Neural cell (in vitro differentiated cells): ENCODE results near the gene PRR23C. TPM values are rescaled to one million over a fixed set of nuclear protein-coding genes. Genes with fewer than 3 reads are reported as not detected.

ENCODE experiments used
- H2AFZ ChIP-seq: fragments of 200-600, 300-800 bp; sonication (generic), shearing (Covaris generic); 2 replicates; pipeline ENCODE4 v1.6.0; 2014; ENCODE audit warnings: low read depth, mild to moderate bottlenecking, antibody characterized with exemption, low read length, moderate library complexity
- H3F3A ChIP-seq: fragments of 200-600 bp; shearing (Covaris generic); 2 replicates; pipeline ENCODE4 v1.6.1; 2016; ENCODE audit warnings: mild to moderate bottlenecking, moderate library complexity, mixed read lengths, antibody characterized with exemption, low read length; ENCODE audit not compliant: insufficient read depth, poor library complexity, severe bottlenecking
- H3K27ac ChIP-seq: fragments of 200-600, 300-800 bp; sonication (generic), shearing (Covaris generic); 2 replicates; pipeline ENCODE4 v1.5.1; 2014; ENCODE audit warnings: mild to moderate bottlenecking, low read length, moderate library complexity
- H3K27me3 ChIP-seq: fragments of 300-800, 200-600 bp; sonication (generic), shearing (Covaris generic); 2 replicates; pipeline ENCODE4 v1.6.0; 2014; ENCODE audit warnings: mild to moderate bottlenecking, low read depth, low read length, moderate library complexity; ENCODE audit not compliant: insufficient read depth
- H3K36me3 ChIP-seq: fragments of 300-800, 200-600 bp; sonication (generic), shearing (Covaris generic); 2 replicates; pipeline ENCODE4 v1.5.1; 2014; ENCODE audit warnings: mild to moderate bottlenecking, antibody characterized with exemption, low read length, moderate library complexity; ENCODE audit not compliant: insufficient read depth
- H3K4me2 ChIP-seq: fragments of 300-800, 200-600 bp; sonication (generic), shearing (Covaris generic); 2 replicates; pipeline ENCODE4 v1.6.0; 2014; ENCODE audit warnings: mild to moderate bottlenecking, low read length
- H3K4me3 ChIP-seq: fragments of 300-800, 200-600 bp; sonication (generic), shearing (Covaris generic); 2 replicates; pipeline ENCODE4 v1.5.1; 2014; ENCODE audit warnings: mild to moderate bottlenecking, low read length, moderate library complexity
- H3K79me2 ChIP-seq: fragments of 200-600 bp; shearing (Covaris generic); replicated peaks from 2 replicates; pipeline ENCODE4 v1.6.0; 2014; ENCODE audit warnings: mild to moderate bottlenecking, low read length, moderate library complexity; ENCODE audit not compliant: insufficient read depth
- H3K9ac ChIP-seq: fragments of 300-800, 200-600 bp; sonication (generic), shearing (Covaris generic); 2 replicates; pipeline ENCODE4 v1.6.1; 2016; ENCODE audit warnings: mild to moderate bottlenecking, low read length, mixed read lengths
- H3K9me2 ChIP-seq: fragments of 200-600 bp; shearing (Covaris generic); 2 replicates; pipeline ENCODE4 v1.6.1; 2016; ENCODE audit warnings: mild to moderate bottlenecking, low read length, mixed read lengths; ENCODE audit not compliant: insufficient read depth
- H3K9me3 ChIP-seq: fragments of 200-600, 300-800 bp; sonication (generic), shearing (Covaris generic); 2 replicates; pipeline ENCODE4 v1.6.1; 2016; ENCODE audit warnings: mild to moderate bottlenecking, mixed run types, low read length, moderate library complexity, mixed read lengths
- H4K20me1 ChIP-seq: fragments of 200-600 bp; shearing (Covaris generic); 2 replicates; pipeline ENCODE4 v1.6.1; 2016; ENCODE audit warnings: mild to moderate bottlenecking, mixed run types; ENCODE audit not compliant: insufficient read depth
- CTCF ChIP-seq: fragments of 450-650 bp; IDR thresholded peaks from 2 replicates; pipeline ENCODE4 v1.5.1; 2014; ENCODE audit warnings: antibody characterized with exemption, mild to moderate bottlenecking, moderate library complexity; ENCODE audit not compliant: poor library complexity, severe bottlenecking
- EP300 ChIP-seq: fragments of 450-650 bp; conservative IDR thresholded peaks from 2 replicates; pipeline ENCODE4 v1.6.1; 2014; ENCODE audit warnings: antibody characterized with exemption, mild to moderate bottlenecking, moderate library complexity; ENCODE audit not compliant: poor library complexity, severe bottlenecking
- EZH2 ChIP-seq: fragments of 200-600, 300-800 bp; shearing (Covaris generic), sonication (generic); IDR thresholded peaks from 2 replicates; pipeline ENCODE4 v1.6.1; 2014; ENCODE audit warnings: antibody characterized with exemption, low read length, borderline replicate concordance, mild to moderate bottlenecking; ENCODE audit not compliant: insufficient read depth, poor library complexity, severe bottlenecking
- MXI1 ChIP-seq: fragments of 450-650 bp; conservative IDR thresholded peaks from 2 replicates; pipeline ENCODE4 v1.6.1; 2014; ENCODE audit warnings: antibody characterized with exemption, mild to moderate bottlenecking; ENCODE audit not compliant: poor library complexity, severe bottlenecking
- POLR2AphosphoS5 ChIP-seq: IDR thresholded peaks from 2 replicates; pipeline ENCODE4 v1.6.1; 2012
- RAD21 ChIP-seq: fragments of 450-650 bp; conservative IDR thresholded peaks from 2 replicates; pipeline ENCODE4 v1.6.1; 2014; ENCODE audit warnings: antibody characterized with exemption, mild to moderate bottlenecking, moderate library complexity
- SMC3 ChIP-seq: fragments of 450-650 bp; conservative IDR thresholded peaks from 2 replicates; pipeline ENCODE4 v1.6.1; 2014; ENCODE audit warnings: antibody characterized with exemption, mild to moderate bottlenecking, moderate library complexity; ENCODE audit not compliant: poor library complexity
- TAF1 ChIP-seq: IDR thresholded peaks from 2 replicates; pipeline ENCODE4 v1.6.1; 2012; ENCODE audit warnings: low read depth
- polyA plus RNA-seq: library from polyadenylated mRNA; depleted of rRNA; stranded (reverse); fragments of >200 nt; gene quantifications from 2 replicates; pipeline ENCODE4 v1.2.3, GENCODE V29; 2014
- TF ChIP-seq, protein P1 (sequence below): IDR thresholded peaks from 2 replicates; pipeline ENCODE4 v1.6.1; 2012; ENCODE audit warnings: borderline replicate concordance

Gene PRR23C
- polyA plus RNA-seq, 1 donor from 2014 or later: not detected

- no peak overlapping the region for H3K27ac ChIP-seq
- no peaks in the 10 kb centered on the region for H3K9me2 ChIP-seq
- no peaks in the 10 kb centered on the region for H4K20me1 ChIP-seq
- H3F3A ChIP-seq: no peaks in the 10 kb centered on the region
- no peaks in the 10 kb centered on the region for H3K36me3 ChIP-seq
- H3K4me3 ChIP-seq: no peak overlapping the region
- no peaks in the 10 kb centered on the region for H3K79me2 ChIP-seq
- H3K4me2 ChIP-seq: no peak overlapping the region
- no peaks in the 10 kb centered on the region for H3K9me3 ChIP-seq
- TF ChIP-seq EP300: no peak
- TF ChIP-seq CTCF: no peak
- no peak for TF ChIP-seq EZH2
- no peak for TF ChIP-seq RAD21
- no peak for TF ChIP-seq SMC3
- TF ChIP-seq, protein P1, sequence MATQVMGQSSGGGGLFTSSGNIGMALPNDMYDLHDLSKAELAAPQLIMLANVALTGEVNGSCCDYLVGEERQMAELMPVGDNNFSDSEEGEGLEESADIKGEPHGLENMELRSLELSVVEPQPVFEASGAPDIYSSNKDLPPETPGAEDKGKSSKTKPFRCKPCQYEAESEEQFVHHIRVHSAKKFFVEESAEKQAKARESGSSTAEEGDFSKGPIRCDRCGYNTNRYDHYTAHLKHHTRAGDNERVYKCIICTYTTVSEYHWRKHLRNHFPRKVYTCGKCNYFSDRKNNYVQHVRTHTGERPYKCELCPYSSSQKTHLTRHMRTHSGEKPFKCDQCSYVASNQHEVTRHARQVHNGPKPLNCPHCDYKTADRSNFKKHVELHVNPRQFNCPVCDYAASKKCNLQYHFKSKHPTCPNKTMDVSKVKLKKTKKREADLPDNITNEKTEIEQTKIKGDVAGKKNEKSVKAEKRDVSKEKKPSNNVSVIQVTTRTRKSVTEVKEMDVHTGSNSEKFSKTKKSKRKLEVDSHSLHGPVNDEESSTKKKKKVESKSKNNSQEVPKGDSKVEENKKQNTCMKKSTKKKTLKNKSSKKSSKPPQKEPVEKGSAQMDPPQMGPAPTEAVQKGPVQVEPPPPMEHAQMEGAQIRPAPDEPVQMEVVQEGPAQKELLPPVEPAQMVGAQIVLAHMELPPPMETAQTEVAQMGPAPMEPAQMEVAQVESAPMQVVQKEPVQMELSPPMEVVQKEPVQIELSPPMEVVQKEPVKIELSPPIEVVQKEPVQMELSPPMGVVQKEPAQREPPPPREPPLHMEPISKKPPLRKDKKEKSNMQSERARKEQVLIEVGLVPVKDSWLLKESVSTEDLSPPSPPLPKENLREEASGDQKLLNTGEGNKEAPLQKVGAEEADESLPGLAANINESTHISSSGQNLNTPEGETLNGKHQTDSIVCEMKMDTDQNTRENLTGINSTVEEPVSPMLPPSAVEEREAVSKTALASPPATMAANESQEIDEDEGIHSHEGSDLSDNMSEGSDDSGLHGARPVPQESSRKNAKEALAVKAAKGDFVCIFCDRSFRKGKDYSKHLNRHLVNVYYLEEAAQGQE: no peak
- TF ChIP-seq MXI1: no peak
- TF ChIP-seq POLR2AphosphoS5: no peak
- no peak for TF ChIP-seq TAF1
- H2AFZ ChIP-seq: no peak overlapping the region
- H3K27me3 ChIP-seq: no peaks in the 10 kb centered on the region
- no peak overlapping the region for H3K9ac ChIP-seq
These were observed 39.5 kb upstream of the PRR23C start for GRCh38 chr3:139084176-139084575.

DNA sequence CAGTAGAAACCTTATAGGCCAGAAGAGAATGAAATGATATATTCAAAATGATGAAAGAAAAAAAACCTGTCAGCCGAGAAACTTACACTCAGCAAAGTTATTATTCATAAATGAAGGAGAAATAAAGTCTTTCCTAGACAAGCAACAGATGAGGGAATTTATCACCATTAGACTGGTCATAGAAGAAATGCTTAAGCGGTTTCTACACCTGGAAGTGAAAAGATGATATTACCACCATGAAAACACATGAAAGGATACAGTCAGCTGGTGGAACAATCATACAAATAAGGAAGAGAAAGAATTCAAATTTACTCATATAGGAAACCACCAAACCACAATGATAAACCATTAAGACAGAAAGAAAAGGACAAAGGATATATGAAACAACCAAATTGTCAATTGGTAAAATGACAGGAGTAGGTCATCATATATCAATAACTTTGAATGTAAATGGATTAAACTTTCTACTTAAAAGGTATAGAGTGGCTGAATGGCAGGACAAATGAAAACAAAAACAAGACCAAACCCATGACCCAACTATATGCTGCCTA lies 29.9 kb upstream of the PRR23C start:
- H4K20me1 ChIP-seq: no peaks in the 10 kb centered on the region
- H3K36me3 ChIP-seq: no peaks in the 10 kb centered on the region
- H3K27ac ChIP-seq: no peak overlapping the region
- H2AFZ ChIP-seq: no peak overlapping the region
- no peaks in the 10 kb centered on the region for H3K79me2 ChIP-seq
- no peaks in the 10 kb centered on the region for H3F3A ChIP-seq
- no peak overlapping the region for H3K4me3 ChIP-seq
- no peaks in the 10 kb centered on the region for H3K27me3 ChIP-seq
- no peaks in the 10 kb centered on the region for H3K9me2 ChIP-seq
- no peak for TF ChIP-seq CTCF
- TF ChIP-seq EZH2: no peak
- no peak for TF ChIP-seq EP300
- no peak for TF ChIP-seq SMC3
- no peak for TF ChIP-seq RAD21
- TF ChIP-seq, protein P1: no peak
- TF ChIP-seq MXI1: no peak
- TF ChIP-seq TAF1: no peak
- TF ChIP-seq POLR2AphosphoS5: no peak
- no peak overlapping the region for H3K4me2 ChIP-seq
- H3K9ac ChIP-seq: no peak overlapping the region
- no peaks in the 10 kb centered on the region for H3K9me3 ChIP-seq
